ENCODE data around the gene LTA4H.

GRCh38 chr12:96034621-96035282 lies 635 bp downstream of the LTA4H start:
- TF ChIP-seq TBL1XR1 (IDR thresholded peaks at IDR 0.05; ENCODE audit: low read depth, low read length), result no peak
- no peak for TF ChIP-seq CTCF (IDR thresholded peaks at IDR 0.05 in 2 of 3, conservative IDR thresholded peaks at IDR 0.05 in 1 of 3; ENCODE audit: control insufficient read depth in 2 of 3, extremely low read depth in 1 of 3, insufficient read depth in 1 of 3, low read depth in 3 of 3, low read length in 3 of 3)
- no peak for TF ChIP-seq SREBF1 (IDR thresholded peaks at IDR 0.05; ENCODE audit: low read length)
- TF ChIP-seq, protein P1, sequence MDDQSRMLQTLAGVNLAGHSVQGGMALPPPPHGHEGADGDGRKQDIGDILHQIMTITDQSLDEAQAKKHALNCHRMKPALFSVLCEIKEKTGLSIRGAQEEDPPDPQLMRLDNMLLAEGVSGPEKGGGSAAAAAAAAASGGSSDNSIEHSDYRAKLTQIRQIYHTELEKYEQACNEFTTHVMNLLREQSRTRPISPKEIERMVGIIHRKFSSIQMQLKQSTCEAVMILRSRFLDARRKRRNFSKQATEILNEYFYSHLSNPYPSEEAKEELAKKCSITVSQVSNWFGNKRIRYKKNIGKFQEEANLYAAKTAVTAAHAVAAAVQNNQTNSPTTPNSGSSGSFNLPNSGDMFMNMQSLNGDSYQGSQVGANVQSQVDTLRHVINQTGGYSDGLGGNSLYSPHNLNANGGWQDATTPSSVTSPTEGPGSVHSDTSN (IDR thresholded peaks at IDR 0.05; ENCODE audit: insufficient replicate concordance, low read depth, low read length), result no peak
- no peak for TF ChIP-seq MYC (IDR thresholded peaks at IDR 0.05; ENCODE audit: insufficient read depth, insufficient read length, insufficient replicate concordance, low read length, severe bottlenecking)
- no peak for TF ChIP-seq POLR2A (IDR thresholded peaks at IDR 0.05; ENCODE audit: low read depth, low read length)
- no peak for TF ChIP-seq GABPA (IDR thresholded peaks at IDR 0.05; ENCODE audit: low read depth)
- TF ChIP-seq TAF1 (IDR thresholded peaks at IDR 0.05; ENCODE audit: borderline replicate concordance, low read depth, low read length), result no peak
- no peak for TF ChIP-seq ZNF24 (IDR thresholded peaks at IDR 0.05)

Data from GM12878 (cell line).